ENCODE results near the gene OSBPL3. TPM values are rescaled to one million over a fixed set of nuclear protein-coding genes. Genes with fewer than 3 reads are reported as not detected.

The OSBPL3 gene
- total RNA-seq, 2 donors from 2014 or later, result 5.0 to 9.1 TPM

GRCh38 chr7:24981171-24981951 lies 1.4 kb upstream of the OSBPL3 start:
- DNase-seq (ENCODE audit: low spot score), result peak; percentile 87
- intact Hi-C loops (cut with DNase I), result no loop called here

- DNase-seq (ENCODE audit: low spot score), result peak; percentile 82
- intact Hi-C loops (cut with DNase I), result no loop called here
Measured at GRCh38 chr7:24980534-24981170, 674 bp upstream of the OSBPL3 start.

- intact Hi-C loops (cut with DNase I), result loop anchor here in 1 of 2 donors (5.0 kb wide), 1 partner anchor 152 kb away; no protein-coding TSS in a partner anchor
- DNase-seq (ENCODE audit: low spot score), result peak; percentile 89
Measured at GRCh38 chr7:24979470-24979862, 512 bp downstream of the OSBPL3 start.

GRCh38 chr7:24978843-24979469 lies 1.0 kb downstream of the OSBPL3 start:
- no peak for DNase-seq (ENCODE audit: low spot score)
- intact Hi-C loops (cut with DNase I), result loop anchor here in 1 of 2 donors (5.0 kb wide), 1 partner anchor 152 kb away; no protein-coding TSS in a partner anchor

GRCh38 chr7:24975644-24976260 lies 4.2 kb downstream of the OSBPL3 start:
- no peak for DNase-seq (ENCODE audit: low spot score)
- intact Hi-C loops (cut with DNase I), result loop anchor here in 1 of 2 donors (5.0 kb wide), 1 partner anchor 148 kb away; no protein-coding TSS in a partner anchor

- intact Hi-C loops (cut with DNase I), result loop anchor here in 1 of 2 donors (5.0 kb wide), 1 partner anchor 148 kb away; no protein-coding TSS in a partner anchor
- no peak for DNase-seq (ENCODE audit: low spot score)
Measured at GRCh38 chr7:24975172-24975571, 4.8 kb downstream of the OSBPL3 start.

GRCh38 chr7:24974026-24974832 lies 5.7 kb downstream of the OSBPL3 start:
- intact Hi-C loops (cut with DNase I), result no loop called here
- no peak for DNase-seq (ENCODE audit: low spot score)

GRCh38 chr7:24972991-24973390 lies 7.0 kb downstream of the OSBPL3 start:
- no peak for DNase-seq (ENCODE audit: low spot score)
- intact Hi-C loops (cut with DNase I), result no loop called here

GRCh38 chr7:24972166-24972477 lies 7.9 kb downstream of the OSBPL3 start:
- intact Hi-C loops (cut with DNase I), result no loop called here
- DNase-seq (ENCODE audit: low spot score), result no peak

- intact Hi-C loops (cut with DNase I), result no loop called here
Measured at GRCh38 chr7:24971333-24972165, 8.4 kb downstream of the OSBPL3 start.

GRCh38 chr7:24970676-24971075 lies 9.3 kb downstream of the OSBPL3 start:
- DNase-seq (ENCODE audit: low spot score), result no peak
- intact Hi-C loops (cut with DNase I), result no loop called here

More at GRCh38 chr7:24971333-24972165, 8.4 kb downstream of the OSBPL3 start:
- no peak for DNase-seq (ENCODE audit: low spot score)

GRCh38 chr7:24968165-24968564 lies 11.8 kb downstream of the OSBPL3 start:
- intact Hi-C loops (cut with DNase I), result no loop called here
- no peak for DNase-seq (ENCODE audit: low spot score)

- intact Hi-C loops (cut with DNase I), result no loop called here
- no peak for DNase-seq (ENCODE audit: low spot score)
Measured at GRCh38 chr7:24967696-24968095, 12.3 kb downstream of the OSBPL3 start.

GRCh38 chr7:24966802-24967201 lies 13.2 kb downstream of the OSBPL3 start:
- intact Hi-C loops (cut with DNase I), result no loop called here
- no peak for DNase-seq (ENCODE audit: low spot score)

GRCh38 chr7:24965831-24966708 lies 13.9 kb downstream of the OSBPL3 start:
- intact Hi-C loops (cut with DNase I), result no loop called here
- no peak for DNase-seq (ENCODE audit: low spot score)

GRCh38 chr7:24964191-24964590 lies 15.8 kb downstream of the OSBPL3 start:
- intact Hi-C loops (cut with DNase I), result no loop called here
- no peak for DNase-seq (ENCODE audit: low spot score)

- intact Hi-C loops (cut with DNase I), result no loop called here
- peak; percentile 78 for DNase-seq (ENCODE audit: low spot score)
Measured at GRCh38 chr7:24963218-24963617, 16.8 kb downstream of the OSBPL3 start.
